Natural killer cell treated with Interleukin-12 subunit alpha and Interleukin-12 subunit beta and Interleukin-15 and Interleukin-18, amount 100 ng/mL, for 72 hours (primary cell): Measurements from ENCODE around the gene PUM1. TPM values are rescaled to one million over a fixed set of nuclear protein-coding genes. Genes with fewer than 3 reads are reported as not detected.
A peak's percentile ranks its signal among the peaks of the same experiment; 100 is the strongest.
"Not testable (repeated sequence)": the region's sequence is repeated elsewhere in the genome, so short reads cannot be mapped to it uniquely, and the experiment has no call there.

Experiments
- ATAC-seq, 2 donors: fragments of 150-1000 bp; cut with Tn5 transposase in 1 of 2; sonication (Bioruptor Pico), chemical (Tn5 transposase) in 1 of 2; 2 replicates each; pipeline ENCODE4 v1.10.0; 2021
- DNase-seq: peaks from one replicate; pipeline ENCODE4 v3.0.0; 2022; ENCODE audit warnings: low spot score
- H3K27ac Mint-ChIP-seq, 2 donors: 1 replicate in 1 of 2; 2 replicates in 1 of 2; pipeline ENCODE4 v1.8.0; 2022; ENCODE audit warnings: mixed read lengths in 2 of 2, mild to moderate bottlenecking in 1 of 2, moderate library complexity in 1 of 2
- H3K27me3 Mint-ChIP-seq, 2 donors: 1 replicate in 1 of 2; 2 replicates in 1 of 2; pipeline ENCODE4 v1.8.0; 2022; ENCODE audit warnings: mixed read lengths in 2 of 2
- H3K36me3 Mint-ChIP-seq: one replicate; pipeline ENCODE4 v1.8.0; 2022; ENCODE audit warnings: mixed read lengths
- H3K4me1 Mint-ChIP-seq, 2 donors: 1 replicate in 1 of 2; 2 replicates in 1 of 2; pipeline ENCODE4 v1.8.0; 2022; ENCODE audit warnings: low read depth in 2 of 2, mixed read lengths in 2 of 2, mild to moderate bottlenecking in 1 of 2
- H3K4me3 Mint-ChIP-seq: one replicate; pipeline ENCODE4 v1.8.0; 2022; ENCODE audit warnings: mixed read lengths
- H3K9me3 Mint-ChIP-seq: 2 replicates; pipeline ENCODE4 v1.8.0; 2022; ENCODE audit warnings: mixed read lengths
- total RNA-seq, 2 donors: library from RNA; stranded (reverse); gene quantifications; one replicate each; pipeline ENCODE4 v1.2.3, GENCODE V29; 2022

Gene PUM1
- total RNA-seq, 2 donors from 2014 or later, result 134 to 180 TPM

GRCh38 chr1:31088081-31088480, 22.6 kb upstream of the PUM1 start:
- H3K27me3 Mint-ChIP-seq, DNase-seq, H3K36me3 Mint-ChIP-seq, ATAC-seq, H3K4me3 Mint-ChIP-seq, H3K9me3 Mint-ChIP-seq, H3K4me1 Mint-ChIP-seq, H3K27ac Mint-ChIP-seq: not testable (repeated sequence)

GRCh38 chr1:31084782-31085569, 19.5 kb upstream of the PUM1 start:
- ATAC-seq, result no peak
- no peaks in the 10 kb centered on the region for H3K36me3 Mint-ChIP-seq
- H3K9me3 Mint-ChIP-seq, result no peaks in the 10 kb centered on the region
- H3K27ac Mint-ChIP-seq, result no peak overlapping the region
- no peaks in the 10 kb centered on the region for H3K4me1 Mint-ChIP-seq
- peaks cover 0 to 4% of the 10 kb centered on the region in 2 donors for H3K27me3 Mint-ChIP-seq
- H3K4me3 Mint-ChIP-seq, result no peak overlapping the region
- no peak for DNase-seq

GRCh38 chr1:31082385-31082784, 16.9 kb upstream of the PUM1 start:
- no peaks in the 10 kb centered on the region for H3K36me3 Mint-ChIP-seq
- no peaks in the 10 kb centered on the region for H3K4me1 Mint-ChIP-seq
- H3K27me3 Mint-ChIP-seq, result peaks cover 0 to 4% of the 10 kb centered on the region in 2 donors
- H3K4me3 Mint-ChIP-seq, result no peak overlapping the region
- no peak overlapping the region for H3K27ac Mint-ChIP-seq
- H3K9me3 Mint-ChIP-seq, result no peaks in the 10 kb centered on the region
- ATAC-seq (no peak), DNase-seq (no peak)

GRCh38 chr1:31073044-31073443, 7.5 kb upstream of the PUM1 start:
- H3K27ac Mint-ChIP-seq, result no peak overlapping the region
- H3K36me3 Mint-ChIP-seq, result no peaks in the 10 kb centered on the region
- H3K27me3 Mint-ChIP-seq, result no peaks in the 10 kb centered on the region
- ATAC-seq (no peak), DNase-seq (no peak)
- no peaks in the 10 kb centered on the region for H3K4me1 Mint-ChIP-seq
- no peak overlapping the region for H3K4me3 Mint-ChIP-seq
- no peaks in the 10 kb centered on the region for H3K9me3 Mint-ChIP-seq

- ATAC-seq, result no peak
- Mint-ChIP-seq H3K27ac (no peak overlapping the region), H3K36me3 (no peaks in the 10 kb centered on the region)
These were observed 6.8 kb upstream of the PUM1 start for GRCh38 chr1:31072304-31072746.

GRCh38 chr1:31069392-31069791, 3.9 kb upstream of the PUM1 start:
- Mint-ChIP-seq H3K9me3 (no peaks in the 10 kb centered on the region), H3K36me3 (peaks cover 7% of the 10 kb centered on the region), H3K4me1 (peaks cover 1 to 4% of the 10 kb centered on the region in 2 donors), H3K27ac (no peak overlapping the region), H3K27me3 (no peaks in the 10 kb centered on the region), H3K4me3 (no peak overlapping the region)
- DNase-seq (no peak), ATAC-seq (no peak)

More at GRCh38 chr1:31072304-31072746, 6.8 kb upstream of the PUM1 start:
- Mint-ChIP-seq H3K27me3 (no peaks in the 10 kb centered on the region), H3K4me3 (no peak overlapping the region), H3K9me3 (no peaks in the 10 kb centered on the region), H3K4me1 (no peaks in the 10 kb centered on the region)
- DNase-seq, result no peak

GRCh38 chr1:31064718-31065309, 703 bp downstream of the PUM1 start:
- Mint-ChIP-seq H3K27ac (peak overlapping the region; percentile 97 to 99), H3K27me3 (no peaks in the 10 kb centered on the region), H3K4me3 (peak overlapping the region; percentile 92), H3K36me3 (peaks cover 13% of the 10 kb centered on the region), H3K9me3 (no peaks in the 10 kb centered on the region), H3K4me1 (peaks cover 24 to 27% of the 10 kb centered on the region in 2 donors)
- no peak for ATAC-seq
- no peak for DNase-seq

- no peak for DNase-seq
- Mint-ChIP-seq H3K27ac (peak overlapping the region; percentile 97 to 99), H3K4me1 (peaks cover 25 to 27% of the 10 kb centered on the region in 2 donors), H3K36me3 (peaks cover 13% of the 10 kb centered on the region), H3K9me3 (no peaks in the 10 kb centered on the region), H3K4me3 (peak overlapping the region; percentile 92), H3K27me3 (no peaks in the 10 kb centered on the region)
- ATAC-seq, result no peak
These were observed 1.3 kb downstream of the PUM1 start for GRCh38 chr1:31064111-31064717.

GRCh38 chr1:31063631-31064030, 1.9 kb downstream of the PUM1 start:
- peaks cover 13% of the 10 kb centered on the region for H3K36me3 Mint-ChIP-seq
- no peaks in the 10 kb centered on the region for H3K27me3 Mint-ChIP-seq
- peaks cover 27 to 28% of the 10 kb centered on the region in 2 donors for H3K4me1 Mint-ChIP-seq
- H3K9me3 Mint-ChIP-seq, result no peaks in the 10 kb centered on the region
- DNase-seq, result no peak
- H3K27ac Mint-ChIP-seq, result peak overlapping the region; percentile 97 to 99
- peak overlapping the region; percentile 92 for H3K4me3 Mint-ChIP-seq
- ATAC-seq, result no peak

- DNase-seq (no peak), ATAC-seq (no peak)
- peak overlapping the region; percentile 92 for H3K4me3 Mint-ChIP-seq
- peaks cover 32% of the 10 kb centered on the region in 2 donors for H3K4me1 Mint-ChIP-seq
- H3K36me3 Mint-ChIP-seq, result peaks cover 18% of the 10 kb centered on the region
- no peaks in the 10 kb centered on the region for H3K9me3 Mint-ChIP-seq
- peak overlapping the region; percentile 97 to 99 for H3K27ac Mint-ChIP-seq
- no peaks in the 10 kb centered on the region for H3K27me3 Mint-ChIP-seq
These were observed 2.6 kb downstream of the PUM1 start for GRCh38 chr1:31062867-31063380.

GRCh38 chr1:31062162-31062866, 3.2 kb downstream of the PUM1 start:
- Mint-ChIP-seq H3K27ac (peak overlapping the region; percentile 97 to 99), H3K4me1 (peaks cover 32 to 35% of the 10 kb centered on the region in 2 donors), H3K4me3 (peak overlapping the region; percentile 92), H3K36me3 (peaks cover 20% of the 10 kb centered on the region)
- not testable (repeated sequence) for H3K27me3 Mint-ChIP-seq, ATAC-seq, H3K9me3 Mint-ChIP-seq, DNase-seq

GRCh38 chr1:31058012-31058411, 7.5 kb downstream of the PUM1 start:
- Mint-ChIP-seq H3K4me3 (no peak overlapping the region), H3K9me3 (no peaks in the 10 kb centered on the region), H3K27me3 (no peaks in the 10 kb centered on the region), H3K27ac (peak overlapping the region in 1 of 2 donors; percentile 44), H3K36me3 (peaks cover 13% of the 10 kb centered on the region), H3K4me1 (peaks cover 37 to 41% of the 10 kb centered on the region in 2 donors)
- no peak for DNase-seq
- no peak for ATAC-seq

GRCh38 chr1:31055953-31056352, 9.6 kb downstream of the PUM1 start:
- Mint-ChIP-seq H3K27me3 (no peaks in the 10 kb centered on the region), H3K36me3 (peaks cover 13% of the 10 kb centered on the region), H3K27ac (peak overlapping the region in 1 of 2 donors; percentile 17), H3K4me3 (no peak overlapping the region), H3K4me1 (peaks cover 31 to 33% of the 10 kb centered on the region in 2 donors), H3K9me3 (no peaks in the 10 kb centered on the region)
- DNase-seq (no peak), ATAC-seq (no peak)
